K562 (cell line): ENCODE measurements around the gene LYST. TPM values are rescaled to one million over a fixed set of nuclear protein-coding genes. Genes with fewer than 3 reads are reported as not detected.

Experiments used
- ATAC-seq: fragments of 200-7000 bp; cut with Tn5 transposase; 3 replicates; pipeline ENCODE4 v1.9.1; 2020; ENCODE audit warnings: moderate library complexity
- BruUV-seq: library from RNA; stranded (reverse); fragments of 400-500 nt; replicated peaks from 2 replicates; lab custom pipeline; 2021; lab: Mats Ljungman, UMichigan
- CTCF ChIA-PET: fragments of 300-600 bp; formaldehyde crosslinking; extraction: SDS; loops from one replicate; lab custom pipeline; 2021; ENCODE audit warnings: low intra/inter-chr PET ratio; lab: Yijun Ruan, JAX
- POLR2A ChIA-PET: fragments of 300-600, 350-650 bp; sonication (Branson Sonifier 250); formaldehyde crosslinking; extraction: SDS; loops from one replicate; lab custom pipeline; 2021; ENCODE audit warnings: antibody characterized with exemption, inconsistent platforms; lab: Yijun Ruan, JAX
- DNase-seq, 4 experiments: peaks; one replicate each; pipeline versions ENCODE4 v3.0.0 to v3.0.0-alpha.2; 2011 to 2018; ENCODE audit warnings: low spot score in 3 of 4, mixed read lengths in 3 of 4; ENCODE audit errors: extremely low read depth in 1 of 4
- FAIRE-seq: peaks from 2 replicates; lab custom pipeline; 2011; peaks lifted over from hg19 to GRCh38; lab: Jason Lieb, UNC
- H2AFZ ChIP-seq: 2 replicates; pipeline ENCODE4 v1.6.0; 2011; ENCODE audit warnings: low read depth, low read length, control low read depth, inconsistent platforms
- H3K27ac ChIP-seq: fragments of 200-600 bp; 3 replicates; pipeline ENCODE4 v1.8.0; 2011; ENCODE audit warnings: low read depth, mild to moderate bottlenecking, control low read depth, inconsistent platforms, low read length, moderate library complexity, mixed read lengths; ENCODE audit errors: extremely low read depth
- H3K27me3 ChIP-seq, 2 experiments: fragments of 300-600 bp in 1 of 2; 2 replicates in 1 of 2; 3 replicates in 1 of 2; pipeline versions ENCODE4 v1.6.0 to v1.8.0; 2011; ENCODE audit warnings: inconsistent platforms in 2 of 2, low read length in 2 of 2, mild to moderate bottlenecking in 1 of 2, mixed read lengths in 1 of 2, moderate library complexity in 1 of 2; ENCODE audit not compliant: control insufficient read depth in 2 of 2, insufficient read depth in 2 of 2
- H3K36me3 ChIP-seq: fragments of 300-600 bp; 3 replicates; pipeline ENCODE4 v1.8.0; 2011; ENCODE audit warnings: mild to moderate bottlenecking, low read length, inconsistent platforms; ENCODE audit not compliant: control insufficient read depth, insufficient read depth
- H3K4me1 ChIP-seq, 2 experiments: fragments of 200-600 bp in 1 of 2; replicated peaks in 1 of 2; 2 replicates in 1 of 2; 3 replicates in 1 of 2; pipeline versions ENCODE4 v1.5.1 to v1.8.0; 2011; ENCODE audit warnings: inconsistent platforms in 2 of 2, low read length in 2 of 2, mild to moderate bottlenecking in 1 of 2, mixed read lengths in 1 of 2, moderate library complexity in 1 of 2; ENCODE audit not compliant: control insufficient read depth in 2 of 2, insufficient read depth in 2 of 2
- H3K4me2 ChIP-seq: 2 replicates; pipeline ENCODE4 v1.6.1; 2011; ENCODE audit warnings: low read length, control low read depth, inconsistent platforms, mixed read lengths; ENCODE audit not compliant: insufficient read depth
- H3K4me3 ChIP-seq: fragments of 200-600 bp; sonication (generic), shearing (Covaris generic); 2 replicates; pipeline ENCODE4 v1.5.1; 2016; ENCODE audit warnings: control low read depth, inconsistent platforms
- H3K79me2 ChIP-seq: fragments of 200-600 bp; 3 replicates; pipeline ENCODE4 v1.8.0; 2011; ENCODE audit warnings: low read length, inconsistent platforms; ENCODE audit not compliant: control insufficient read depth, insufficient read depth
- H3K9ac ChIP-seq, 2 experiments: 2 replicates each; pipeline versions ENCODE4 v1.6.0 to v1.6.1; 2011; ENCODE audit warnings: low read depth in 2 of 2, low read length in 2 of 2, control low read depth in 1 of 2, inconsistent platforms in 1 of 2, mild to moderate bottlenecking in 1 of 2, mixed read lengths in 1 of 2; ENCODE audit not compliant: insufficient read depth in 1 of 2
- H3K9me1 ChIP-seq: one replicate; pipeline ENCODE4 v1.6.0; 2011; ENCODE audit warnings: inconsistent platforms, mild to moderate bottlenecking, low read length, moderate library complexity; ENCODE audit not compliant: control insufficient read depth, insufficient read depth
- H3K9me3 ChIP-seq: replicated peaks from 2 replicates; pipeline ENCODE4 v1.5.1; 2011; ENCODE audit warnings: low read depth, low read length, inconsistent platforms; ENCODE audit not compliant: control insufficient read depth, insufficient read depth
- H4K20me1 ChIP-seq: replicated peaks from 2 replicates; pipeline ENCODE4 v1.6.1; 2011; ENCODE audit warnings: low read length, inconsistent platforms, mixed read lengths; ENCODE audit not compliant: control insufficient read depth, insufficient read depth
- ATF1 ChIP-seq, 2 experiments: fragments of 450-650 bp in 1 of 2; IDR thresholded peaks; 2 replicates each; pipeline ENCODE4 v1.6.1; 2016; ENCODE audit warnings: missing compliant biosample characterization in 1 of 2, missing genetic modification characterization in 1 of 2
- FOXJ3 ChIP-seq: sonication (generic); formaldehyde crosslinking; IDR thresholded peaks from 2 replicates; pipeline ENCODE4 v1.4.0; 2020; ENCODE audit warnings: mild to moderate bottlenecking, missing genetic modification reagents
- MAFF ChIP-seq: IDR thresholded peaks from 2 replicates; pipeline ENCODE4 v1.6.1; 2012; ENCODE audit warnings: low read length, improper control_type of control experiment
- PRMT5 ChIP-seq: sonication (generic); formaldehyde crosslinking; IDR thresholded peaks from 2 replicates; pipeline ENCODE4 v1.5.0; 2020; ENCODE audit warnings: missing genetic modification reagents
- ZFP36 ChIP-seq: fragments of 150-350 bp; IDR thresholded peaks from 2 replicates; pipeline ENCODE4 v1.6.1; 2018; ENCODE audit warnings: low read length, low read depth; ENCODE audit not compliant: partially characterized antibody
- ZNF175 ChIP-seq: fragments of 200-800 bp; sonication (Bioruptor generic); IDR thresholded peaks from 2 replicates; pipeline ENCODE4 v1.6.1; 2016; ENCODE audit warnings: low read depth, mild to moderate bottlenecking, missing genetic modification characterization, missing compliant biosample characterization
- WGBS: fragments of 100-300 bp; shearing (Covaris generic); methylation state at CpG from one replicate; pipeline ENCODE4 v1.1.6; 2016; ENCODE audit warnings: low coverage, mixed read lengths; ENCODE audit not compliant: insufficient coverage; ENCODE audit errors: missing lambda C conversion rate; 5-methylcytosine and 5-hydroxymethylcytosine counted together
- in situ Hi-C: fragments of 300-500 bp; cut with MboI; formaldehyde crosslinking; loops from 4 replicates; pipeline ENCODE4 v1.15.0; 2018; ENCODE audit warnings: inconsistent platforms, mixed read lengths
- intact Hi-C: fragments of 100-400 bp; cut with micrococcal nuclease; formaldehyde crosslinking; loops from 2 replicates; pipeline ENCODE4 v1.14.2; 2022
- polyA plus RNA-seq, 8 experiments: library from polyadenylated mRNA; depleted of rRNA in 4 of 8; stranded (reverse) in 5 of 8; unstranded in 3 of 8; fragments of >200 nt; fragmentation: Nextera tagmentation in 2 of 8; fragmentation: Illumina TruSeq in 1 of 8; extraction: Ambion mirVana in 2 of 8; extraction: Trizol in 1 of 8; gene quantifications; 2 replicates each; pipeline versions ENCODE4 v1.2.1 to v1.2.3, GENCODE V29; 2011 to 2014; ENCODE audit warnings: inconsistent platforms in 1 of 8, missing spikeins in 1 of 8
- total RNA-seq, 7 experiments: library from RNA; depleted of rRNA in 6 of 7; stranded (reverse); fragments of >200 nt in 6 of 7; fragmentation: Illumina TruSeq in 2 of 7; extraction: Trizol in 2 of 7; gene quantifications; 2 replicates each; pipeline versions ENCODE4 v1.2.1 to v1.2.3, GENCODE V29; 2011 to 2021; ENCODE audit warnings: low replicate concordance in 1 of 7
- TF ChIP-seq, protein P1 (sequence below): fragments of 250-450 bp; sonication (Bioruptor Pico); IDR thresholded peaks from 2 replicates; pipeline ENCODE4 v1.4.0; 2020; ENCODE audit warnings: mild to moderate bottlenecking

Gene LYST
- total and polyA plus RNA-seq, 9 of the 15 experiments (the other 6 are each of a cell fraction or from before 2014, with no cell fraction given) = 0.73 to 2.4 (median 1.4) TPM

DNA sequence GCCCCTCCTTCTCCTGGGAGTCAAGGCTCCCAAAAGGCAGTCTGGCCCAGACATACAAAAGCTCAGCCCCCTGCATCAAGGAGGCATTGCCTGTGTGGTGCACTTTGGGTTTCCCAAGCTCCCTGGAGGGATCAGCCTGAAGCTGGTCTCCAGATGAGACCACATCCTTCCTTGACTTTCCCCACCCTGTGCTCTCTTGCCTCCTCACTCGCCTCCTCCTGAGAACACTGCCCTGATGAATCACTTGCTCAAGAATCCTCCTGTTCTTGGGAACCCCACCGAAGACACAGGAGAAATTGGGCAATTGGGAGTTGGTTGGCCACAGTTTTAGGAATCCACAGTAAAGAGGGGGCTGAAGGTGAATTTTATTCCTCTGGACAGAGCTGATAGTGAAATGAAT lies 34.8 kb upstream of the LYST start:
- H3K9ac ChIP-seq = no peak overlapping the region
- TF ChIP-seq ZNF175 (no peak), MAFF (no peak)
- TF ChIP-seq, protein P1, sequence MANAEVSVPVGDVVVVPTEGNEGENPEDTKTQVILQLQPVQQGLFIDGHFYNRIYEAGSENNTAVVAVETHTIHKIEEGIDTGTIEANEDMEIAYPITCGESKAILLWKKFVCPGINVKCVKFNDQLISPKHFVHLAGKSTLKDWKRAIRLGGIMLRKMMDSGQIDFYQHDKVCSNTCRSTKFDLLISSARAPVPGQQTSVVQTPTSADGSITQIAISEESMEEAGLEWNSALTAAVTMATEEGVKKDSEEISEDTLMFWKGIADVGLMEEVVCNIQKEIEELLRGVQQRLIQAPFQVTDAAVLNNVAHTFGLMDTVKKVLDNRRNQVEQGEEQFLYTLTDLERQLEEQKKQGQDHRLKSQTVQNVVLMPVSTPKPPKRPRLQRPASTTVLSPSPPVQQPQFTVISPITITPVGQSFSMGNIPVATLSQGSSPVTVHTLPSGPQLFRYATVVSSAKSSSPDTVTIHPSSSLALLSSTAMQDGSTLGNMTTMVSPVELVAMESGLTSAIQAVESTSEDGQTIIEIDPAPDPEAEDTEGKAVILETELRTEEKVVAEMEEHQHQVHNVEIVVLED (CRISPR knock-in tag) = no peak
- no peaks in the 10 kb centered on the region for H3K9me3 ChIP-seq
- 0 out of 2 replicates have a peak, but pooled peaks cover 4% of the 10 kb centered on the region for H4K20me1 ChIP-seq
- H3K79me2 ChIP-seq = no peaks in the 10 kb centered on the region
- H2AFZ ChIP-seq = no peak overlapping the region
- no peak for ATAC-seq
- intact Hi-C loops = no loop called here
- H3K4me1 ChIP-seq = peaks cover 0 to 2% of the 10 kb centered on the region in 2 experiments; a peak in 1 of 5 replicates
- H3K4me3 ChIP-seq = no peak overlapping the region
- CTCF ChIA-PET = no interaction called here
- no peak for FAIRE-seq
- POLR2A ChIA-PET = interaction anchor here (0.6 kb wide), 1 partner anchor 290 kb away, joined by 3 read pairs; no protein-coding TSS in a partner anchor
- in situ Hi-C loops = no loop called here
- no peak overlapping the region for H3K27ac ChIP-seq
- H3K9me1 ChIP-seq = no peaks in the 10 kb centered on the region
- no peaks in the 10 kb centered on the region for H3K36me3 ChIP-seq
- WGBS = 0% methylated on average over 2 of the region's 2 CpGs
- peaks cover 8 to 15% of the 10 kb centered on the region in 2 experiments; a peak in 4 of 5 replicates for H3K27me3 ChIP-seq
- H3K4me2 ChIP-seq = no peak overlapping the region
- BruUV-seq = no TSS peak
- no peak for DNase-seq

DNA sequence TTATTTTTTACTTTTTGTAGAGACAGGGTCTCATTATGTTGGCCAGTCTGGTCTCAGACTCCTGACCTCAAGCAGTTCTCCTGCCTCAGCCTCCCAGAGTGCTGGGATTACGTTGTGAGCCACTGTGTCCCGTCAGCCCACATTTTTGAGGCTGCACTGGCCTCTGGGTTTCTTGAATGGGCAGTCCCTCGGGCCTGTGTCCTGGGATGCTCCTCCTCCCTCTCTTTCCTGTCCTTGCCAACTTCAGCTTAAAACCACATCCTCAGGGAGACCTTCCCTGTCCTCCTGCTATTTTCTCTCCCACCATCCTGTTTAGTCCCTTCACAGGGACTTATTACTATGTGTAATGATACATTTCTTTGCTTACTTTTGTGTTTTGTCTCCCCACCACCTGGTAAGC lies 31.4 kb upstream of the LYST start:
- H3K27me3 ChIP-seq = peaks cover 8 to 15% of the 10 kb centered on the region in 2 experiments; a peak in 4 of 5 replicates
- in situ Hi-C loops = no loop called here
- 3% methylated on average over 3 of the region's 3 CpGs for WGBS
- FAIRE-seq = no peak
- DNase-seq = no peak
- ChIA-PET CTCF (no interaction called here), POLR2A (interaction anchor here (1.4 kb wide), 1 partner anchor 9 kb away, joined by 4 read pairs; no protein-coding TSS in a partner anchor)
- no peaks in the 10 kb centered on the region for H3K79me2 ChIP-seq
- intact Hi-C loops = no loop called here
- H3K9me3 ChIP-seq = no peaks in the 10 kb centered on the region
- no peak overlapping the region for H3K9ac ChIP-seq
- no peak for ATAC-seq
- no peak overlapping the region for H3K4me3 ChIP-seq
- H3K9me1 ChIP-seq = no peaks in the 10 kb centered on the region
- no peak overlapping the region for H3K4me2 ChIP-seq
- no peak overlapping the region for H3K27ac ChIP-seq
- H4K20me1 ChIP-seq = 0 out of 2 replicates have a peak, but pooled peaks cover 4% of the 10 kb centered on the region
- BruUV-seq = no TSS peak
- H2AFZ ChIP-seq = no peak overlapping the region
- TF ChIP-seq ZFP36 = no peak
- no peak for TF ChIP-seq FOXJ3
- no peak for TF ChIP-seq PRMT5 (CRISPR knock-in tag)
- TF ChIP-seq ATF1 (CRISPR knock-in tag; IDR thresholded peaks at IDR 0.05) = no peak
- TF ChIP-seq ATF1 (tag; IDR thresholded peaks at IDR 0.05) = no peak
- TF ChIP-seq, all 486 proteins: peak for 0
- Histone ChIP-seq H3K36me3 (no peaks in the 10 kb centered on the region), H3K4me1 (peaks cover 0 to 2% of the 10 kb centered on the region in 2 experiments; a peak in 1 of 5 replicates)
